Astrocyte (in vitro differentiated cells and primary cell): ENCODE data around the gene SFRP2.

ENCODE experiments used
- EZH2 ChIP-seq: IDR thresholded peaks from 2 replicates; pipeline ENCODE4 v1.6.1; 2012; ENCODE audit warnings: mild to moderate bottlenecking, low read length, inconsistent platforms; ENCODE audit not compliant: insufficient read depth
- TF ChIP-seq, protein P1 (sequence below): IDR thresholded peaks from 2 replicates; pipeline ENCODE4 v1.5.1; 2011; ENCODE audit warnings: low read depth, mild to moderate bottlenecking, inconsistent platforms, low read length, moderate library complexity; ENCODE audit not compliant: insufficient read depth

DNA sequence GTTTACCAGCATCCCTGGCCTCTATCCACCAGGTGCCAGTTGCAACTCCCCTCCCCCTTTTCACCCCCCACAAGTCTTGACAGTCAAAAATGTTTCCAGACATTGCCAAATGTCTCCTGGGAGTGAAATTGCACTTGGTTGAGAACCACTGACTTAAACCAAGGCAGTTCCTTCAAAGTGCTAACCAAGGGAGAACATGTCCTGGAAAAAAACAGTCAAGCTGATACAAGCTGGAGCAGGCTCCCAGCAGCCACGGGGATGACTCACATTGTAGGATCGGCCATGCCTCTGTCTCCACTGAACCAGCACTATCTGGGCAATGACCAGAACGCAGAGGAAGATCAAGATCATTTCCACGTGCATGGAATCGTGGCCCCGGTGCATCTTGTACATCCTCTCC is 40.5 kb downstream of the SFRP2 start:
- TF ChIP-seq, protein P1, sequence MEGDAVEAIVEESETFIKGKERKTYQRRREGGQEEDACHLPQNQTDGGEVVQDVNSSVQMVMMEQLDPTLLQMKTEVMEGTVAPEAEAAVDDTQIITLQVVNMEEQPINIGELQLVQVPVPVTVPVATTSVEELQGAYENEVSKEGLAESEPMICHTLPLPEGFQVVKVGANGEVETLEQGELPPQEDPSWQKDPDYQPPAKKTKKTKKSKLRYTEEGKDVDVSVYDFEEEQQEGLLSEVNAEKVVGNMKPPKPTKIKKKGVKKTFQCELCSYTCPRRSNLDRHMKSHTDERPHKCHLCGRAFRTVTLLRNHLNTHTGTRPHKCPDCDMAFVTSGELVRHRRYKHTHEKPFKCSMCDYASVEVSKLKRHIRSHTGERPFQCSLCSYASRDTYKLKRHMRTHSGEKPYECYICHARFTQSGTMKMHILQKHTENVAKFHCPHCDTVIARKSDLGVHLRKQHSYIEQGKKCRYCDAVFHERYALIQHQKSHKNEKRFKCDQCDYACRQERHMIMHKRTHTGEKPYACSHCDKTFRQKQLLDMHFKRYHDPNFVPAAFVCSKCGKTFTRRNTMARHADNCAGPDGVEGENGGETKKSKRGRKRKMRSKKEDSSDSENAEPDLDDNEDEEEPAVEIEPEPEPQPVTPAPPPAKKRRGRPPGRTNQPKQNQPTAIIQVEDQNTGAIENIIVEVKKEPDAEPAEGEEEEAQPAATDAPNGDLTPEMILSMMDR: no peak
- TF ChIP-seq EZH2: no peak
